PFSK-1 (cell line): ENCODE data around the gene PAFAH1B2.

Experiments
- FOXP2 ChIP-seq: optimal IDR thresholded peaks from 2 replicates; pipeline ENCODE3; 2011; ENCODE audit warnings: borderline replicate concordance, control low read depth, inconsistent platforms; ENCODE audit not compliant: insufficient read depth; ENCODE audit errors: extremely low read length, extremely low read depth
- POLR2AphosphoS5 ChIP-seq: IDR thresholded peaks from 2 replicates; pipeline ENCODE4 v1.6.1; 2012; ENCODE audit warnings: low read depth, mild to moderate bottlenecking, control low read depth, low read length, moderate library complexity
- REST ChIP-seq, 2 experiments: IDR thresholded peaks; 2 replicates each; pipeline versions ENCODE4 v1.6.1 to v1.8.0; 2011 to 2012; ENCODE audit warnings: low read depth in 2 of 2, low read length in 2 of 2, control low read depth in 1 of 2, inconsistent platforms in 1 of 2, mild to moderate bottlenecking in 1 of 2, moderate library complexity in 1 of 2; ENCODE audit not compliant: insufficient read depth in 1 of 2
- TAF1 ChIP-seq: IDR thresholded peaks from 2 replicates; pipeline ENCODE4 v1.6.1; 2012; ENCODE audit warnings: low read length, control low read depth, borderline replicate concordance; ENCODE audit not compliant: insufficient read depth

GRCh38 chr11:117095284-117096161, 48.6 kb upstream of the PAFAH1B2 start:
- TF ChIP-seq POLR2AphosphoS5 (no peak), FOXP2 (no peak), REST (IDR thresholded peaks at IDR 0.05; ENCODE audit: insufficient read depth in 1 of 2, low read depth in 2 of 2, low read length in 2 of 2) (no peak), TAF1 (no peak)
